Spleen (tissue), 7 donors: ENCODE measurements around the gene FBP1.

Experiments used
- CTCF ChIP-seq, 11 experiments: fragments of 200-600 bp in 7 of 11; fragments of 450-650 bp in 4 of 11; sonication (generic) in 4 of 11; IDR thresholded peaks in 8 of 11; conservative IDR thresholded peaks in 3 of 11; 1 replicate in 7 of 11; 2 replicates in 4 of 11; pipeline versions ENCODE4 v1.4.0 to v1.8.0; 2016 to 2021; ENCODE audit warnings: antibody characterized with exemption in 11 of 11, inconsistent platforms in 4 of 11, mild to moderate bottlenecking in 1 of 11
- POLR2A ChIP-seq, 3 donors: fragments of 450-650 bp; IDR thresholded peaks; one replicate each; pipeline ENCODE4 v1.5.1; 2017; ENCODE audit warnings: antibody characterized with exemption in 3 of 3, mild to moderate bottlenecking in 1 of 3
- donor health status: DM: no; HTN: no; CAD: no; lungs with moderate emphysema.
- donor health status: DM: no; HTN: no; CAD: no.
- donor health status: DM: no; HTN: no; CAD: no.

- TF ChIP-seq CTCF (IDR thresholded peaks at IDR 0.05 in 8 of 11, conservative IDR thresholded peaks at IDR 0.05 in 3 of 11) (no peak), POLR2A (IDR thresholded peaks at IDR 0.05) (no peak)
Measured at GRCh38 chr9:94613003-94613402, 26.3 kb downstream of the FBP1 start.
